Activated T-cell treated with anti-CD3 and anti-CD28 coated beads, Interleukin-2, amount 50 U/mL, for 1 hour (primary cell): Measurements from ENCODE around the gene ZNF512B.

Experiments used
- DNase-seq: peaks from one replicate; pipeline ENCODE4 v3.0.0-alpha.2; 2020

Gene ZNF512B

GRCh38 chr20:63947638-63948456 is 21.9 kb downstream of the ZNF512B start:
- peak; percentile 46 for DNase-seq

- DNase-seq, result no peak
Observed at GRCh38 chr20:63946986-63947637, 22.6 kb downstream of the ZNF512B start.

GRCh38 chr20:63945921-63946920 is 23.5 kb downstream of the ZNF512B start:
- no peak for DNase-seq

GRCh38 chr20:63945031-63945658 is 24.6 kb downstream of the ZNF512B start:
- DNase-seq, result no peak

- no peak for DNase-seq
Observed at GRCh38 chr20:63944078-63944941, 25.4 kb downstream of the ZNF512B start.

- no peak for DNase-seq
Observed at GRCh38 chr20:63943808-63944077, 26.0 kb downstream of the ZNF512B start.

GRCh38 chr20:63942969-63943807 is 26.5 kb downstream of the ZNF512B start:
- no peak for DNase-seq

- DNase-seq, result no peak
Observed at GRCh38 chr20:63942250-63942951, 27.3 kb downstream of the ZNF512B start.

GRCh38 chr20:63941282-63942081 is 28.2 kb downstream of the ZNF512B start:
- DNase-seq, result peak; percentile 71

- no peak for DNase-seq
Observed at GRCh38 chr20:63940472-63941266, 29.1 kb downstream of the ZNF512B start.

- DNase-seq, result no peak
Observed at GRCh38 chr20:63940071-63940471, 29.7 kb downstream of the ZNF512B start.

GRCh38 chr20:63939061-63939935 is 30.4 kb downstream of the ZNF512B start:
- no peak for DNase-seq

- DNase-seq, result no peak
Observed at GRCh38 chr20:63937596-63937995, 32.1 kb downstream of the ZNF512B start.

- no peak for DNase-seq
Observed at GRCh38 chr20:63935447-63935846, 34.3 kb downstream of the ZNF512B start.

- DNase-seq, result no peak
Observed at GRCh38 chr20:63934271-63935068, 35.3 kb downstream of the ZNF512B start.

- DNase-seq, result no peak
Observed at GRCh38 chr20:63933646-63934045, 36.1 kb downstream of the ZNF512B start.
